RWPE1 (cell line): ENCODE measurements around the gene CDK13.

ENCODE experiments used
- CTCF ChIA-PET: fragments of 350-600 bp; sonication (Branson Sonifier 250); formaldehyde crosslinking; extraction: SDS; loops from one replicate; lab custom pipeline; 2021; lab: Yijun Ruan, JAX
- POLR2A ChIA-PET: fragments of 400-600 bp; formaldehyde crosslinking; extraction: SDS; loops from one replicate; lab custom pipeline; 2020; ENCODE audit warnings: antibody characterized with exemption; ENCODE audit not compliant: low non-redundant PET; lab: Yijun Ruan, JAX
- DNase-seq: peaks from one replicate; pipeline ENCODE4 v3.0.0; 2012; ENCODE audit warnings: low spot score
- H3K27ac ChIP-seq: fragments of 450-650 bp; 2 replicates; pipeline ENCODE4 v1.5.1; 2017
- CTCF ChIP-seq: fragments of 450-650 bp; conservative IDR thresholded peaks from 2 replicates; pipeline ENCODE4 v1.5.1; 2017; ENCODE audit warnings: low read depth, mild to moderate bottlenecking

The CDK13 gene

GRCh38 chr7:39952374-39952773 is 2.3 kb downstream of the CDK13 start:
- DNase-seq: peak; percentile 19
- CTCF ChIA-PET: interaction anchor here (0.9 to 1.0 kb wide), 2 partner anchors 50 to 59 kb away, joined by 3 read pairs; no protein-coding TSS in a partner anchor
- POLR2A ChIA-PET: no interaction called here
- no peak overlapping the region for H3K27ac ChIP-seq
- no peak for TF ChIP-seq CTCF

GRCh38 chr7:39952803-39953202 is 2.7 kb downstream of the CDK13 start:
- no peak for DNase-seq
- H3K27ac ChIP-seq: no peak overlapping the region
- TF ChIP-seq CTCF: no peak
- POLR2A ChIA-PET: no interaction called here
- CTCF ChIA-PET: no interaction called here

GRCh38 chr7:39954694-39955093 is 4.6 kb downstream of the CDK13 start:
- CTCF ChIA-PET: interaction anchor here (0.6 kb wide), 1 partner anchor 144 kb away, joined by 4 read pairs; no protein-coding TSS in a partner anchor
- TF ChIP-seq CTCF: no peak
- no peak for DNase-seq
- POLR2A ChIA-PET: no interaction called here
- H3K27ac ChIP-seq: no peak overlapping the region

GRCh38 chr7:39958038-39958437 is 8.0 kb downstream of the CDK13 start:
- DNase-seq: no peak
- no peak for TF ChIP-seq CTCF
- ChIA-PET CTCF (no interaction called here), POLR2A (no interaction called here)
- H3K27ac ChIP-seq: no peak overlapping the region

GRCh38 chr7:39967406-39968161 is 17.5 kb downstream of the CDK13 start:
- POLR2A ChIA-PET: no interaction called here
- TF ChIP-seq CTCF: no peak
- no peak overlapping the region for H3K27ac ChIP-seq
- CTCF ChIA-PET: no interaction called here
- no peak for DNase-seq

- TF ChIP-seq CTCF: no peak
- no peak overlapping the region for H3K27ac ChIP-seq
- ChIA-PET CTCF (no interaction called here), POLR2A (no interaction called here)
- DNase-seq: no peak
Measured at GRCh38 chr7:39969431-39969830, 19.4 kb downstream of the CDK13 start.
